ENCODE measurements around the gene TENM4. TPM values are rescaled to one million over a fixed set of nuclear protein-coding genes. Genes with fewer than 3 reads are reported as not detected.

TENM4 gene
- total RNA-seq, 1 experiment from 2014 or later = 25.0 TPM

DNA sequence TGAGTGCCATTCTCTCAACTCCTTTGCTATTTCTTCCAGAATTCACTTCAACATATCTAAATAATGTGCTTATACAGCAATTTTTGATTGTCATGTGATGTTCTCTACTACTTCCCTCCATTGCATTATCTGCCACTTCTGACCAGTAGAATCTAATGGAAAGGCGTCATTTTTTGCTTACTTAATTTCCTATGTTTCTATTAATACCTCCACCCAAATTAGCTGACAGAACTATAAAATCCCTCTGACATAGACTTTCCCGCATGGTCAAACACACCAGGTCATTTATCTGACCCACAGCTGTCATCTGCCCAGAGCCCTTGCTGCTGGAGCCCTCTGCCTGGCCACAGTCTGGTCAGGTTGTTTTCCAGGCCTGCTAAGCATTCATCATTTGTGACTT lies 607.6 kb downstream of the TENM4 start:
- Mint-ChIP-seq H3K36me3 (no peaks in the 10 kb centered on the region), H3K4me3 (no peak overlapping the region), H3K4me1 (peaks cover 19% of the 10 kb centered on the region), H3K27me3 (ENCODE audit: low read depth) (no peaks in the 10 kb centered on the region), H3K27ac (no peak overlapping the region), H3K9me3 (no peaks in the 10 kb centered on the region)
- no peak for DNase-seq (ENCODE audit: low spot score)
- TF ChIP-seq GRHL2 (CRISPR knock-in tag; IDR thresholded peaks at IDR 0.05; ENCODE audit: insufficient replicate concordance, severe bottlenecking) = no peak
- ATAC-seq = no peak
- POLR2A ChIA-PET = no interaction called here
- CTCF ChIA-PET = interaction anchor here (4.1 kb wide), 1 partner anchor 128 kb away, joined by 20 read pairs; no protein-coding TSS in a partner anchor

- DNase-seq (ENCODE audit: low spot score) (no peak), ATAC-seq (no peak)
- TF ChIP-seq HMGXB4 (CRISPR knock-in tag; IDR thresholded peaks at IDR 0.05) = no peak
- H3K4me3 Mint-ChIP-seq = no peak overlapping the region
- H3K9me3 Mint-ChIP-seq = no peaks in the 10 kb centered on the region
- peaks cover 19% of the 10 kb centered on the region for H3K4me1 Mint-ChIP-seq
- H3K27me3 Mint-ChIP-seq (ENCODE audit: low read depth) = no peaks in the 10 kb centered on the region
- H3K27ac Mint-ChIP-seq = no peak overlapping the region
- no peaks in the 10 kb centered on the region for H3K36me3 Mint-ChIP-seq
- ChIA-PET POLR2A (no interaction called here), CTCF (interaction anchor here (0.6 to 2.7 kb wide), 13 partner anchors 9 to 268 kb away, joined by 3 to 14 read pairs (median 4); no protein-coding TSS in a partner anchor)
Measured at GRCh38 chr11:78832226-78832947, 608.4 kb downstream of the TENM4 start.

DNA sequence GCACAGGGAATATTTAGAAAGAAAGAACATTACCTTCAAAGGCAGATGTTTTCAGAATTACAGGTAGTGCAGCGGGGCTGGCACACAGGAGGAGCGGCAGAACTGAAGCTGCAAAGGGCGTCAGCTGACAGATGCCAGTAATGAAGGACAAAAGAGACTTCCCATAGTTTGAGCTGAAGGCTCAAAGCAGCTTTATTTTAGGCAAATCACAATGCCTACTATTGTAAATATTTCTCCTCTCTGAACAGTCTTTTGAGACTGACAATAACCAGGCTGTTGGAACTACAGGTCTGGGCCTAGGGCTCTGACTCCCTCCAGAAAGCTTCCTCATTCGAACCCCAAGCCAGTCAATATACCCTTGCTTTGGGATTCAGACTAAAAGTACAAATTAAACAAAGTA lies 609.3 kb downstream of the TENM4 start:
- CTCF ChIA-PET = interaction anchor here (0.6 to 2.7 kb wide), 13 partner anchors 8 to 268 kb away, joined by 3 to 14 read pairs (median 4); no protein-coding TSS in a partner anchor
- no peak overlapping the region for H3K27ac Mint-ChIP-seq
- H3K4me1 Mint-ChIP-seq = peaks cover 19% of the 10 kb centered on the region
- H3K27me3 Mint-ChIP-seq (ENCODE audit: low read depth) = no peaks in the 10 kb centered on the region
- DNase-seq (ENCODE audit: low spot score) (no peak), ATAC-seq (no peak)
- H3K9me3 Mint-ChIP-seq = no peaks in the 10 kb centered on the region
- POLR2A ChIA-PET = interaction anchor here (0.9 kb wide), 1 partner anchor 14 kb away, joined by 3 read pairs; no protein-coding TSS in a partner anchor
- H3K4me3 Mint-ChIP-seq = no peak overlapping the region
- no peaks in the 10 kb centered on the region for H3K36me3 Mint-ChIP-seq
- no peak for TF ChIP-seq TEAD1 (CRISPR knock-in tag; IDR thresholded peaks at IDR 0.05)
- TF ChIP-seq IRF2 (CRISPR knock-in tag; IDR thresholded peaks at IDR 0.05; ENCODE audit: borderline replicate concordance, low read depth) = no peak
- no peak for TF ChIP-seq SP1 (CRISPR knock-in tag; conservative IDR thresholded peaks at IDR 0.05)
- TF ChIP-seq PRDM15 (CRISPR knock-in tag; IDR thresholded peaks at IDR 0.05) = no peak
- no peak for TF ChIP-seq MYBL2 (CRISPR knock-in tag; IDR thresholded peaks at IDR 0.05)
- TF ChIP-seq STAT6 (CRISPR knock-in tag; conservative IDR thresholded peaks at IDR 0.05; ENCODE audit: low read depth) = no peak
- TF ChIP-seq FOXK1 (CRISPR knock-in tag; IDR thresholded peaks at IDR 0.05) = no peak
- TF ChIP-seq, protein P1, sequence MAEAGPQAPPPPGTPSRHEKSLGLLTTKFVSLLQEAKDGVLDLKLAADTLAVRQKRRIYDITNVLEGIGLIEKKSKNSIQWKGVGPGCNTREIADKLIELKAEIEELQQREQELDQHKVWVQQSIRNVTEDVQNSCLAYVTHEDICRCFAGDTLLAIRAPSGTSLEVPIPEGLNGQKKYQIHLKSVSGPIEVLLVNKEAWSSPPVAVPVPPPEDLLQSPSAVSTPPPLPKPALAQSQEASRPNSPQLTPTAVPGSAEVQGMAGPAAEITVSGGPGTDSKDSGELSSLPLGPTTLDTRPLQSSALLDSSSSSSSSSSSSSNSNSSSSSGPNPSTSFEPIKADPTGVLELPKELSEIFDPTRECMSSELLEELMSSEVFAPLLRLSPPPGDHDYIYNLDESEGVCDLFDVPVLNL (CRISPR knock-in tag; IDR thresholded peaks at IDR 0.05; ENCODE audit: borderline replicate concordance, low read depth) = no peak
- no peak for TF ChIP-seq IRF1 (CRISPR knock-in tag; IDR thresholded peaks at IDR 0.05)
- TF ChIP-seq, protein P2, sequence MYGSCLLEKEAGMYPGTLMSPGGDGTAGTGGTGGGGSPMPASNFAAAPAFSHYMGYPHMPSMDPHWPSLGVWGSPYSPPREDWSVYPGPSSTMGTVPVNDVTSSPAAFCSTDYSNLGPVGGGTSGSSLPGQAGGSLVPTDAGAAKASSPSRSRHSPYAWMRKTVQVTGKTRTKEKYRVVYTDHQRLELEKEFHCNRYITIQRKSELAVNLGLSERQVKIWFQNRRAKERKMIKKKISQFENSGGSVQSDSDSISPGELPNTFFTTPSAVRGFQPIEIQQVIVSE (CRISPR knock-in tag; IDR thresholded peaks at IDR 0.05; ENCODE audit: borderline replicate concordance) = no peak
- TF ChIP-seq, protein P3, sequence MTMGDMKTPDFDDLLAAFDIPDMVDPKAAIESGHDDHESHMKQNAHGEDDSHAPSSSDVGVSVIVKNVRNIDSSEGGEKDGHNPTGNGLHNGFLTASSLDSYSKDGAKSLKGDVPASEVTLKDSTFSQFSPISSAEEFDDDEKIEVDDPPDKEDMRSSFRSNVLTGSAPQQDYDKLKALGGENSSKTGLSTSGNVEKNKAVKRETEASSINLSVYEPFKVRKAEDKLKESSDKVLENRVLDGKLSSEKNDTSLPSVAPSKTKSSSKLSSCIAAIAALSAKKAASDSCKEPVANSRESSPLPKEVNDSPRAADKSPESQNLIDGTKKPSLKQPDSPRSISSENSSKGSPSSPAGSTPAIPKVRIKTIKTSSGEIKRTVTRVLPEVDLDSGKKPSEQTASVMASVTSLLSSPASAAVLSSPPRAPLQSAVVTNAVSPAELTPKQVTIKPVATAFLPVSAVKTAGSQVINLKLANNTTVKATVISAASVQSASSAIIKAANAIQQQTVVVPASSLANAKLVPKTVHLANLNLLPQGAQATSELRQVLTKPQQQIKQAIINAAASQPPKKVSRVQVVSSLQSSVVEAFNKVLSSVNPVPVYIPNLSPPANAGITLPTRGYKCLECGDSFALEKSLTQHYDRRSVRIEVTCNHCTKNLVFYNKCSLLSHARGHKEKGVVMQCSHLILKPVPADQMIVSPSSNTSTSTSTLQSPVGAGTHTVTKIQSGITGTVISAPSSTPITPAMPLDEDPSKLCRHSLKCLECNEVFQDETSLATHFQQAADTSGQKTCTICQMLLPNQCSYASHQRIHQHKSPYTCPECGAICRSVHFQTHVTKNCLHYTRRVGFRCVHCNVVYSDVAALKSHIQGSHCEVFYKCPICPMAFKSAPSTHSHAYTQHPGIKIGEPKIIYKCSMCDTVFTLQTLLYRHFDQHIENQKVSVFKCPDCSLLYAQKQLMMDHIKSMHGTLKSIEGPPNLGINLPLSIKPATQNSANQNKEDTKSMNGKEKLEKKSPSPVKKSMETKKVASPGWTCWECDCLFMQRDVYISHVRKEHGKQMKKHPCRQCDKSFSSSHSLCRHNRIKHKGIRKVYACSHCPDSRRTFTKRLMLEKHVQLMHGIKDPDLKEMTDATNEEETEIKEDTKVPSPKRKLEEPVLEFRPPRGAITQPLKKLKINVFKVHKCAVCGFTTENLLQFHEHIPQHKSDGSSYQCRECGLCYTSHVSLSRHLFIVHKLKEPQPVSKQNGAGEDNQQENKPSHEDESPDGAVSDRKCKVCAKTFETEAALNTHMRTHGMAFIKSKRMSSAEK (CRISPR knock-in tag; IDR thresholded peaks at IDR 0.05; ENCODE audit: borderline replicate concordance) = no peak
- no peak for TF ChIP-seq OVOL2 (CRISPR knock-in tag; IDR thresholded peaks at IDR 0.05; ENCODE audit: borderline replicate concordance)

All from WTC11 (cell line).